ENCODE results near the gene SOCS2.

DNA sequence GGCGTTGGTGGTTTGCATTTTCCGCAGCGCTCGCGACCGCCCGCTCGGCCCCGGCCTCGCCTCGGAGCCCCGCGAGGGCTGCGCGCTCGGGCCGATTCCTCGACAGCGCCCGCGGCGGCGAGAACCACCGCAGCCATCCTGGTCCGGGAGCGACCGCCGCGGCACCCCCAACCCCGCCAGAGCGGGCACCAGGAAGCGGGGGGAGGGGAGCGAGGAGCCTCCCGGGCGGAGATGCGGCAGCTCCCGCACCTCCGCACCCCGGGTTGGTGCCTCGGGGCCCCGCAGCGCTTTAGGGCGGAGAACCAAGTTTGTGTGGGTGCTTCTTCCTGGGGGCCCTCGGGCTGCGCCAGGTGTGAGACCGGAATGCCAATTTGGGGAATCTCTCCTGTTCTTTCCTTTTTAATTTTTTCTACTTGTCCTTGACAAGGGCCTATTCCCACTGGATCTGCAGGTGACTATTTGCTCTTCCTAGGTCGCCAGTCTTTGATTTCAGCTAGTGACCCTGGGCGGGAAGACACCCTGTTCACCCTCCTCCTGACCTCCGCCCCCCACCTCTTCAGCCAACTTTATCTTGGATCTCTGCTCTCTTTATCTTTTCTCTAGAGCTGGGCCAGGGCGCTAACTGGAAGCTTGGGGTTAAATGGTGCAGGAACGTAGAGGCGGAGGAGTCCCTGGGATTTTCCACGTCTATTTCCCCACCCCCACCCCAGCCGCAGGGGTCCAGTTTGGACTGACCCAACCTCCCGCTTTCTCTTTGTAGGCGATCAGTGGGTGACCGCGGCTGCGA lies at the start of gene SOCS2:
- TF ChIP-seq POLR2A (IDR thresholded peaks at IDR 0.05): no peak
- TF ChIP-seq, protein P1, sequence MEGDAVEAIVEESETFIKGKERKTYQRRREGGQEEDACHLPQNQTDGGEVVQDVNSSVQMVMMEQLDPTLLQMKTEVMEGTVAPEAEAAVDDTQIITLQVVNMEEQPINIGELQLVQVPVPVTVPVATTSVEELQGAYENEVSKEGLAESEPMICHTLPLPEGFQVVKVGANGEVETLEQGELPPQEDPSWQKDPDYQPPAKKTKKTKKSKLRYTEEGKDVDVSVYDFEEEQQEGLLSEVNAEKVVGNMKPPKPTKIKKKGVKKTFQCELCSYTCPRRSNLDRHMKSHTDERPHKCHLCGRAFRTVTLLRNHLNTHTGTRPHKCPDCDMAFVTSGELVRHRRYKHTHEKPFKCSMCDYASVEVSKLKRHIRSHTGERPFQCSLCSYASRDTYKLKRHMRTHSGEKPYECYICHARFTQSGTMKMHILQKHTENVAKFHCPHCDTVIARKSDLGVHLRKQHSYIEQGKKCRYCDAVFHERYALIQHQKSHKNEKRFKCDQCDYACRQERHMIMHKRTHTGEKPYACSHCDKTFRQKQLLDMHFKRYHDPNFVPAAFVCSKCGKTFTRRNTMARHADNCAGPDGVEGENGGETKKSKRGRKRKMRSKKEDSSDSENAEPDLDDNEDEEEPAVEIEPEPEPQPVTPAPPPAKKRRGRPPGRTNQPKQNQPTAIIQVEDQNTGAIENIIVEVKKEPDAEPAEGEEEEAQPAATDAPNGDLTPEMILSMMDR (IDR thresholded peaks at IDR 0.05): no peak

Data from right lobe of liver (tissue), 4 donors.